DND-41 (cell line): ENCODE results near the gene LBHD1.

Source experiments
- ATAC-seq: fragments of 200-7000 bp; cut with Tn5 transposase; 3 replicates; pipeline ENCODE4 v1.9.1; 2021; ENCODE audit warnings: low read depth; ENCODE audit not compliant: insufficient read depth
- DNase-seq: peaks from one replicate; pipeline ENCODE4 v3.0.0-alpha.2; 2020
- H2AFZ ChIP-seq: 2 replicates; pipeline ENCODE4 v1.6.0; 2012; ENCODE audit warnings: low read depth, low read length
- H3K27ac ChIP-seq: 2 replicates; pipeline ENCODE4 v1.5.1; 2012; ENCODE audit warnings: low read length, inconsistent platforms
- H3K27me3 ChIP-seq: fragments of 200-600 bp; sonication (generic); 2 replicates; pipeline ENCODE4 v1.6.0; 2012; ENCODE audit warnings: low read length, mild to moderate bottlenecking, inconsistent platforms; ENCODE audit not compliant: insufficient read depth, poor library complexity
- H3K36me3 ChIP-seq: 2 replicates; pipeline ENCODE4 v1.5.1; 2012; ENCODE audit warnings: low read length, inconsistent platforms; ENCODE audit not compliant: insufficient read depth
- H3K4me1 ChIP-seq: 2 replicates; pipeline ENCODE4 v1.5.1; 2012; ENCODE audit warnings: mild to moderate bottlenecking, low read length; ENCODE audit not compliant: insufficient read depth
- H3K4me2 ChIP-seq: 2 replicates; pipeline ENCODE4 v1.6.0; 2012; ENCODE audit warnings: mild to moderate bottlenecking, moderate library complexity, low read length, inconsistent platforms; ENCODE audit not compliant: insufficient read depth
- H3K4me3 ChIP-seq, 2 experiments: fragments of 200-600 bp in 1 of 2; shearing (Covaris generic) in 1 of 2; 2 replicates each; pipeline ENCODE4 v1.5.1; 2012 to 2016; ENCODE audit warnings: inconsistent platforms in 2 of 2, low read length in 2 of 2, mild to moderate bottlenecking in 2 of 2, low read depth in 1 of 2, moderate library complexity in 1 of 2
- H3K79me2 ChIP-seq: 2 replicates; pipeline ENCODE4 v1.6.0; 2012; ENCODE audit warnings: low read length, inconsistent platforms; ENCODE audit not compliant: insufficient read depth
- H3K9ac ChIP-seq: 2 replicates; pipeline ENCODE4 v1.6.0; 2012; ENCODE audit warnings: low read depth, mild to moderate bottlenecking, inconsistent platforms, low read length, moderate library complexity
- H3K9me3 ChIP-seq: 2 replicates; pipeline ENCODE4 v1.5.1; 2012; ENCODE audit warnings: low read length, moderate library complexity, mild to moderate bottlenecking, inconsistent platforms; ENCODE audit not compliant: insufficient read depth, severe bottlenecking
- H4K20me1 ChIP-seq: 2 replicates; pipeline ENCODE4 v1.6.0; 2012; ENCODE audit warnings: low read length; ENCODE audit not compliant: insufficient read depth
- EZH2 ChIP-seq: IDR thresholded peaks from 3 replicates; pipeline ENCODE4 v1.6.1; 2012; ENCODE audit warnings: borderline replicate concordance, low read depth, mild to moderate bottlenecking, moderate library complexity, low read length, inconsistent platforms; ENCODE audit not compliant: severe bottlenecking
- TF ChIP-seq, protein P1 (sequence below): IDR thresholded peaks from 2 replicates; pipeline ENCODE4 v1.5.1; 2012; ENCODE audit warnings: borderline replicate concordance, low read length, moderate library complexity, mild to moderate bottlenecking; ENCODE audit not compliant: poor library complexity, severe bottlenecking; ENCODE audit errors: extremely low read depth

LBHD1 gene

DNA sequence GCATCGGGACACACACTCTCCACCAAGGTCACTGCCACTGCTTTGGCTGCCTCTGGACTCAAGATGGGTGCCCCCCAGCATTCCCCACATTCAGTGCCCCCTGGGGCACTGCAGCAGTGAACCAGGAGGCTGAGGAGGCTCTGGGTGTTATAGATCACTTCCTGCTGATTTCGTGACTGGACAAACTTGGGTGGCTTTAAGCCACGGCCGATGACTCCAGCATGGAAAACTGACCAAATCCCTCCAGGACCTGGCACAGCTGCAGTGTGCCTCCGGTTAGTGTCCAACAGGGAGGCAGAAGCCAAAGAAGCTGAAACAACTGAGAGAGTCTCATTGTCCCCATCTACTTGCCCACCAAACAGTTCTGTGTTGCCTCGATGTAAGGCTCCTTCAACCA is 24.5 kb downstream of the LBHD1 start:
- Histone ChIP-seq H3K4me2 (peak overlapping the region; percentile 70), H3K36me3 (peaks cover 48% of the 10 kb centered on the region), H3K9ac (peak overlapping the region; percentile 43), H3K9me3 (no peaks in the 10 kb centered on the region), H3K4me1 (peaks cover 51% of the 10 kb centered on the region), H3K79me2 (peaks cover 81% of the 10 kb centered on the region), H3K27ac (peak overlapping the region; percentile 66; the same call in 1 of the 2 replicates), H2AFZ (no peak overlapping the region), H3K27me3 (no peaks in the 10 kb centered on the region), H4K20me1 (peaks cover 14% of the 10 kb centered on the region), H3K4me3 (no peak overlapping the region)
- TF ChIP-seq EZH2 = no peak
- TF ChIP-seq, protein P1, sequence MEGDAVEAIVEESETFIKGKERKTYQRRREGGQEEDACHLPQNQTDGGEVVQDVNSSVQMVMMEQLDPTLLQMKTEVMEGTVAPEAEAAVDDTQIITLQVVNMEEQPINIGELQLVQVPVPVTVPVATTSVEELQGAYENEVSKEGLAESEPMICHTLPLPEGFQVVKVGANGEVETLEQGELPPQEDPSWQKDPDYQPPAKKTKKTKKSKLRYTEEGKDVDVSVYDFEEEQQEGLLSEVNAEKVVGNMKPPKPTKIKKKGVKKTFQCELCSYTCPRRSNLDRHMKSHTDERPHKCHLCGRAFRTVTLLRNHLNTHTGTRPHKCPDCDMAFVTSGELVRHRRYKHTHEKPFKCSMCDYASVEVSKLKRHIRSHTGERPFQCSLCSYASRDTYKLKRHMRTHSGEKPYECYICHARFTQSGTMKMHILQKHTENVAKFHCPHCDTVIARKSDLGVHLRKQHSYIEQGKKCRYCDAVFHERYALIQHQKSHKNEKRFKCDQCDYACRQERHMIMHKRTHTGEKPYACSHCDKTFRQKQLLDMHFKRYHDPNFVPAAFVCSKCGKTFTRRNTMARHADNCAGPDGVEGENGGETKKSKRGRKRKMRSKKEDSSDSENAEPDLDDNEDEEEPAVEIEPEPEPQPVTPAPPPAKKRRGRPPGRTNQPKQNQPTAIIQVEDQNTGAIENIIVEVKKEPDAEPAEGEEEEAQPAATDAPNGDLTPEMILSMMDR = no peak
- ATAC-seq = no peak
- DNase-seq = no peak

DNA sequence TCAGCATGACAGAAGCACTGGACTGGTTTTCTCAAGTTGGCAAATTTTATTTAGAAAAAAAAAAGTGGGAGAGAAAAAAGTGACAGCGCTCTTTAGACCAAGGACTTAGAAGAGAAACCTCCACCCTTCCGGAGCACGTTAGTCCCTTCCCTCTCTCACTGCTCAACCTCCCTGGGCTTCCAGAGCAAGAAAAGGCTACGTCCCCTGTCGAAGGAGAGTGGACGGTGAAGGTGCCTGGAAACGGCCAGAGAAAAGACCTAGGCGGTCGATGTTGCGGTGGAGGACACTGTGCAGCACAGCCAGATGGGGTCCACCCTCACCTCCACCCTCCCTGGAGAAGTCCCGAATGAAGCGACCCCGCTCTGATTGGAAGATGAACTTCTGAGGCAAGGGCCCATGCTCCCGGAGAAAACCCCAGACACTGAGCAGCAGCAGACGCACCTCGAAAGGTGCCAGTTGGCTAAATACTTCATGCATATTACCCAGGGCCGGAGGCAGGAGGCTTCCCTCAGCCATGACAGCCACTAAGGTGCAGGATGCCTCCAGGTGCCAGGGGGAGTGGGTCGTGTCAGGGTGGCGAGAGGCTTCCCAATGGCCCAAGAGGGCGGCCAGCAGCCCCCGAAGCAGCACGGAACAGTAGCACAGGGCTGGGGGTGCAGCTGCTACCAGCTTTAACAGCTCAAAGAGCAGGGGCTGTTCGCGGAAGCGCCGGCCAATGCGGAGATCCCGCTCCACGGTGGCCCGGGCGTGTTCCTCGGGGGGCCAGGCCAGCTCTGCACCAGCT is 25.1 kb downstream of the LBHD1 start:
- H3K27ac ChIP-seq = peak overlapping the region; percentile 66
- H3K9me3 ChIP-seq = no peaks in the 10 kb centered on the region
- H3K4me2 ChIP-seq = peak overlapping the region; percentile 70
- peaks cover 16% of the 10 kb centered on the region for H4K20me1 ChIP-seq
- H3K4me1 ChIP-seq = peaks cover 45% of the 10 kb centered on the region
- DNase-seq (no peak), ATAC-seq (no peak; the same call in 2 of the 3 replicates)
- peaks cover 81% of the 10 kb centered on the region for H3K79me2 ChIP-seq
- no peak for TF ChIP-seq EZH2
- TF ChIP-seq, protein P1 = no peak
- peaks cover 49% of the 10 kb centered on the region for H3K36me3 ChIP-seq
- peak overlapping the region in 1 of 2 experiments; percentile 49; a peak in 2 of 4 replicates for H3K4me3 ChIP-seq
- H3K27me3 ChIP-seq = no peaks in the 10 kb centered on the region
- H2AFZ ChIP-seq = peak overlapping the region; percentile 48; the same call in 1 of the 2 replicates
- peak overlapping the region; percentile 43 for H3K9ac ChIP-seq

DNA sequence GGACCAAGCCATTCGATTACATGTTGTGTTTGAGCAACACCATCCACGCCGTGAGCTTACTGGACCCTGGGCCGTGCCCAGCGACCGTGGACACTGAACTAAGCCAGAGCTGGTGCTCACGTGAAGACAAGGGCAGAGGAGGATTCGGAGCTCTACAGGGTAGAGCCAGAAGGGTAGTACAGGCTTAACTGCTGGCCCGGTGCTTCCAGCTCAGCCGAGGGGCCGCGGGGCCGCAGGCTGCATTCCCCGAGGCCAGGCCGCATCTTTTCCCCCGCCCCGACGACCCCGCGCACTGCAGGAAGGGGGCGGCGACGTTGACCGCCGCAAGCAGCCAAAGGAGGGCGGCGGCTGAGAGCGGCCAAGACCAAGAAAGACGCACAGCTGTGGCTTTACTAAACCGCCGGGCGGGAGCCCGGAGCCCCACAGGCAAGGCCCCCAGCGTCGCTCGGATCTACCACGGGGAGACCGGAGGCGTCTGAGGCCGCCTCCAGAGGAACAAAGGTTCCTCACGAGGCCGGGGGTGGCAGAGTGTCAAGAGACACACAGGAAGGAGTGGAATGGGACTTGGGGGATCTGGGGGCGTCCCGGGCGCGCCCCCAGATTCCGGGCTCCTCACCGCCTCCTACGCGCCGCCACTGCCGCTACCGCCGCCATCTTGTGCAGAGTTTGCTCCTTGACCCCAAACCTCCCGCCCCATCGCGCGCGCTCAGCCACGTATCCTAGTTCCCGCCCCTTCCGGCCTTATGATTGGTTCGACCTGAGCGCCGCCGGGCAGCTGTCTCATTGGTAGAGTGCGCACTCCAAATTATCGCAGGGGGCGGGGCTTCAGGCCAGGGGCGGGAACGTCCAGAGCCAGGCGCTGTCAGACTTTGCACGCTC is 25.9 kb downstream of the LBHD1 start, which contains the start of gene GANAB:
TSS of gene GANAB (minus strand) at position 668 of the 879 bp plus-strand sequence. CDS start at position 654, 14 bp downstream.
- Histone ChIP-seq H2AFZ (peak within 1 kb of the TSS; percentile 72), H3K4me3 (peak within 1 kb of the TSS; percentile 37 to 63; a peak in 3 of 4 replicates), H3K9ac (peak within 1 kb of the TSS; percentile 92), H3K4me2 (peak within 1 kb of the TSS; percentile 85), H3K4me1 (peaks cover 36% of the 10 kb centered on the region), H3K79me2 (peaks cover 81% of the 10 kb centered on the region), H3K9me3 (no peaks in the 10 kb centered on the region), H3K27ac (peak within 1 kb of the TSS; percentile 87), H4K20me1 (peaks cover 16% of the 10 kb centered on the region), H3K27me3 (no peaks in the 10 kb centered on the region), H3K36me3 (peaks cover 49% of the 10 kb centered on the region)
- TF ChIP-seq EZH2 = no peak
- TF ChIP-seq, protein P1 = no peak
- ATAC-seq (peak; percentile 96), DNase-seq (peak; percentile 99)
